KOPT-K1 (cell line): ENCODE data around the gene CLIC5.

Source experiments
- H3K27ac ChIP-seq: fragments of 200-600 bp; sonication (generic); 2 replicates; pipeline ENCODE4 v1.5.1; 2016; ENCODE audit warnings: antibody characterized with exemption, mild to moderate bottlenecking, low read depth, low read length; ENCODE audit not compliant: poor library complexity, severe bottlenecking
- H3K36me3 ChIP-seq: fragments of 200-600 bp; sonication (generic); 2 replicates; pipeline ENCODE4 v1.5.1; 2017; ENCODE audit warnings: antibody characterized with exemption, mild to moderate bottlenecking, low read length, moderate library complexity; ENCODE audit not compliant: insufficient read depth
- H3K9me3 ChIP-seq: fragments of 200-600 bp; sonication (generic); 2 replicates; pipeline ENCODE4 v1.5.1; 2017; ENCODE audit warnings: antibody characterized with exemption, low read length, mild to moderate bottlenecking; ENCODE audit not compliant: insufficient read depth, poor library complexity, severe bottlenecking

CLIC5 gene

GRCh38 chr6:45835721-45836437 is 179.8 kb downstream of the CLIC5 start:
- Histone ChIP-seq H3K27ac (no peak overlapping the region), H3K36me3 (no peaks in the 10 kb centered on the region)

DNA sequence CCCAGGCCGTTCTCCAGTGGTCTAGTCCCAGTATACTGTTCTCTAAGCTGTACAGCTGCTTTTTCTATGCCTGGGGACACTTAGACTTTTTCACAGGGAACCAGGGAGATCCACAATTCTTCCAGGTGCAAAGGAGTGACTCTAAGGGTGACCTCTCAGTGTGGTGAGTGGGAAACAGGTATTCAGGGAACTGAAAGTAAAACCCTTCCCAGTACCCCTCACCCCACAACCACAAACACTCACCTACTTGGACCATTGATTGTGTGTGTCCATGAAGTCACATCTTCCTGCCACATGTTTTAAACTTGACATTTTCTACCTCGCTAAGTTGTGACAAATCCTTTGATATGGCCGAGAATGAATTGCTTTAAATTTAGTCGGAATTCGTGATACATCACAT is 183.6 kb downstream of the CLIC5 start:
- H3K27ac ChIP-seq, result no peak overlapping the region
- no peaks in the 10 kb centered on the region for H3K9me3 ChIP-seq
- no peaks in the 10 kb centered on the region for H3K36me3 ChIP-seq

More at GRCh38 chr6:45835721-45836437, 179.8 kb downstream of the CLIC5 start:
- H3K9me3 ChIP-seq, result no peaks in the 10 kb centered on the region
